GM18951 (cell line): ENCODE results near the gene SUDS3.

Experiments used
- POLR2A ChIP-seq: IDR thresholded peaks from 4 replicates; pipeline ENCODE4 v1.6.1; 2011; ENCODE audit warnings: mild to moderate bottlenecking; ENCODE audit not compliant: insufficient read length, insufficient read depth; ENCODE audit errors: extremely low read depth
- in situ Hi-C: fragments of 300-500 bp; cut with MboI; formaldehyde crosslinking; loops from one replicate; pipeline ENCODE4 v1.12.0; 2022; ENCODE audit warnings: low sequenced_read_pairs, mixed read lengths, inconsistent platforms; ENCODE audit not compliant: unreplicated experiment

Gene SUDS3

GRCh38 chr12:118427819-118428218 lies 51.5 kb downstream of the SUDS3 start:
- TF ChIP-seq POLR2A = no peak
- in situ Hi-C loops = no loop called here

- TF ChIP-seq POLR2A = no peak
- in situ Hi-C loops = no loop called here
Observed at GRCh38 chr12:118428643-118429042, 52.3 kb downstream of the SUDS3 start.

GRCh38 chr12:118429688-118430383 lies 53.5 kb downstream of the SUDS3 start:
- TF ChIP-seq POLR2A = no peak
- in situ Hi-C loops = no loop called here

- in situ Hi-C loops = no loop called here
- no peak for TF ChIP-seq POLR2A
Observed at GRCh38 chr12:118430516-118430915, 54.2 kb downstream of the SUDS3 start.

- in situ Hi-C loops = no loop called here
- TF ChIP-seq POLR2A = no peak
Observed at GRCh38 chr12:118432812-118433545, 56.6 kb downstream of the SUDS3 start.

- TF ChIP-seq POLR2A = no peak
- in situ Hi-C loops = no loop called here
Observed at GRCh38 chr12:118436002-118436730, 59.8 kb downstream of the SUDS3 start.

- in situ Hi-C loops = no loop called here
- TF ChIP-seq POLR2A = no peak
Observed at GRCh38 chr12:118436986-118437385, 60.6 kb downstream of the SUDS3 start.

GRCh38 chr12:118439068-118439467 lies 62.7 kb downstream of the SUDS3 start:
- in situ Hi-C loops = no loop called here
- TF ChIP-seq POLR2A = no peak

GRCh38 chr12:118446247-118446646 lies 69.9 kb downstream of the SUDS3 start:
- in situ Hi-C loops = no loop called here
- no peak for TF ChIP-seq POLR2A

GRCh38 chr12:118447181-118447580 lies 70.8 kb downstream of the SUDS3 start:
- TF ChIP-seq POLR2A = no peak

GRCh38 chr12:118448341-118448740 lies 72.0 kb downstream of the SUDS3 start:
- TF ChIP-seq POLR2A = no peak
- in situ Hi-C loops = no loop called here

More at GRCh38 chr12:118447181-118447580, 70.8 kb downstream of the SUDS3 start:
- in situ Hi-C loops = no loop called here

GRCh38 chr12:118455327-118455726 lies 79.0 kb downstream of the SUDS3 start:
- TF ChIP-seq POLR2A = no peak
- in situ Hi-C loops = no loop called here

GRCh38 chr12:118456741-118457140 lies 80.4 kb downstream of the SUDS3 start:
- in situ Hi-C loops = no loop called here

More at GRCh38 chr12:118456741-118457140, 80.4 kb downstream of the SUDS3 start:
- TF ChIP-seq POLR2A = no peak
